IPS DF 6.9 (cell line): ENCODE measurements around the gene FMR1.

Source experiments
- DNase-seq: peaks from one replicate; pipeline ENCODE4 v3.0.0-alpha.2; 2013; ENCODE audit warnings: low read depth, low spot score
- H3K27ac ChIP-seq: one replicate; pipeline ENCODE4 v1.5.1; 2013; ENCODE audit warnings: low read length, control low read depth
- H3K27me3 ChIP-seq: 2 replicates; pipeline ENCODE4 v1.6.1; 2013; ENCODE audit warnings: mild to moderate bottlenecking, low read length; ENCODE audit not compliant: control insufficient read depth, insufficient read depth
- H3K36me3 ChIP-seq: 2 replicates; pipeline ENCODE4 v1.6.1; 2013; ENCODE audit warnings: low read length; ENCODE audit not compliant: control insufficient read depth, insufficient read depth
- H3K4me1 ChIP-seq: 2 replicates; pipeline ENCODE4 v1.6.1; 2013; ENCODE audit warnings: low read length; ENCODE audit not compliant: control insufficient read depth, insufficient read depth
- H3K4me3 ChIP-seq: 2 replicates; pipeline ENCODE4 v1.5.1; 2013; ENCODE audit warnings: mild to moderate bottlenecking, low read length
- H3K9me3 ChIP-seq: 2 replicates; pipeline ENCODE4 v1.6.1; 2013; ENCODE audit warnings: low read length, inconsistent platforms; ENCODE audit not compliant: control insufficient read depth, insufficient read depth
- WGBS: extraction: QIAGEN DNeasy Blood & Tissue Kit; methylation state at CpG from one replicate; pipeline ENCODE4 v1.1.7; 2013; ENCODE audit warnings: mixed read lengths, missing lambda C conversion rate; ENCODE audit not compliant: insufficient read length, insufficient coverage; 5-methylcytosine and 5-hydroxymethylcytosine counted together

FMR1 gene

GRCh38 chrX:147911192-147912022 lies at the start of gene FMR1:
TSS of gene FMR1 (plus strand) at chrX:147911919. CDS start at chrX:147912180, 261 bp downstream.
- Histone ChIP-seq H3K4me1 (no peaks in the 10 kb centered on the region), H3K27ac (no peak within 1 kb of the TSS), H3K27me3 (no peaks in the 10 kb centered on the region), H3K36me3 (no peaks in the 10 kb centered on the region), H3K4me3 (peak within 1 kb of the TSS; percentile 66), H3K9me3 (no peaks in the 10 kb centered on the region)
- no CpG with 5 or more reads among the region's 66 CpGs for WGBS
- peak; percentile 39 for DNase-seq

GRCh38 chrX:147875866-147876596 lies 35.7 kb upstream of the FMR1 start:
- H3K9me3 ChIP-seq = no peaks in the 10 kb centered on the region
- H3K27ac ChIP-seq = no peak overlapping the region
- DNase-seq = no peak
- no peaks in the 10 kb centered on the region for H3K27me3 ChIP-seq
- H3K36me3 ChIP-seq = no peaks in the 10 kb centered on the region
- H3K4me3 ChIP-seq = no peak overlapping the region
- no peaks in the 10 kb centered on the region for H3K4me1 ChIP-seq
- no CpG with 5 or more reads among the region's 7 CpGs for WGBS

GRCh38 chrX:147876849-147877646 lies 34.7 kb upstream of the FMR1 start:
- Histone ChIP-seq H3K27me3 (no peaks in the 10 kb centered on the region), H3K27ac (no peak overlapping the region), H3K9me3 (no peaks in the 10 kb centered on the region), H3K36me3 (no peaks in the 10 kb centered on the region), H3K4me3 (no peak overlapping the region), H3K4me1 (no peaks in the 10 kb centered on the region)
- DNase-seq = no peak
- WGBS = no CpG with 5 or more reads among the region's 4 CpGs

- H3K9me3 ChIP-seq = no peaks in the 10 kb centered on the region
- no peak overlapping the region for H3K27ac ChIP-seq
- WGBS = no CpG with 5 or more reads among the region's 5 CpGs
- no peak for DNase-seq
- no peak overlapping the region for H3K4me3 ChIP-seq
- no peaks in the 10 kb centered on the region for H3K4me1 ChIP-seq
- H3K27me3 ChIP-seq = no peaks in the 10 kb centered on the region
- H3K36me3 ChIP-seq = no peaks in the 10 kb centered on the region
Measured at GRCh38 chrX:147877726-147878125, 34.0 kb upstream of the FMR1 start.

DNA sequence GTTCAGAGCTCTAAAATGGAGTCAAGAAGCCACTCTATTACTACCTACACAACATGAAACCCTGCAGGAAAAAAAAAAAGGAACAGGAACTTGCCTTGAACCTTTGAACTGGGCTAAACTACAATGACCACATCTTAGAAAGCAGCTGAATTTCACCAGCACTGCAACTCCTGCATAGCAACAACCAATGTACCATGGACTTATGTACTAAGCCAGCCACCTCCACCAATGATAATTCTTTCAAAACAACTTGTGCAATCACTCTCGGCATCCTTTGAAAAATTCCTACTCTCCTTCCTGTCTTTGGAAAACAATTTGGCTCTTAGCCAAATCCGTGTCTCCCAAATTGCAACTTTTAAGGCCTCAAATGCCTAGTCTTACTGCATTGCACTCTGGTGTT lies 26.8 kb upstream of the FMR1 start:
- Histone ChIP-seq H3K4me3 (no peak overlapping the region), H3K27ac (no peak overlapping the region), H3K36me3 (no peaks in the 10 kb centered on the region), H3K27me3 (no peaks in the 10 kb centered on the region), H3K4me1 (no peaks in the 10 kb centered on the region), H3K9me3 (no peaks in the 10 kb centered on the region)
- no CpG with 5 or more reads among the region's 2 CpGs for WGBS
- DNase-seq = no peak

DNA sequence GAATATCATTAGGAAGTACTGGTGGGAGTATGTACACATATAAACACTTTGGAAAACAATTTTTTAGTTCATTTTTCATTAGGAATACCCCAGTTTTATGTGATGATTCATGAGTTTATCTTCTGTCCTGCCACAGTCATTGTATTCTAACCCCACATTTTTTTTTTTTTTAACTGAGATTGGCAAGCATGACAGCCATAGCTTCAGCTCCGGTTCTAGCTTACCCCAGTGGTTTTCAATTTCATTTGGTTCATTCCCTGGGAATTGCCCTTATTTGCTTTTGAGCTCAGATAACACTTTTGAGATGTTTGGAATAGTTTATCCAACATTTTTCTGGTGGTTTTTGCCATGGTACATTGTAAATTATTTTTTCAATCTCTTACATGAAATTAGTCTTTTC lies 21.0 kb upstream of the FMR1 start:
- DNase-seq = no peak
- H3K27me3 ChIP-seq = no peaks in the 10 kb centered on the region
- H3K36me3 ChIP-seq = no peaks in the 10 kb centered on the region
- no peak overlapping the region for H3K27ac ChIP-seq
- no peaks in the 10 kb centered on the region for H3K4me1 ChIP-seq
- WGBS = no CpG with 5 or more reads among the region's 1 CpG
- H3K9me3 ChIP-seq = no peaks in the 10 kb centered on the region
- no peak overlapping the region for H3K4me3 ChIP-seq

- DNase-seq = no peak
- WGBS = no CpG with 5 or more reads among the region's 1 CpG
Measured at GRCh38 chrX:147891896-147892295, 19.8 kb upstream of the FMR1 start.

DNA sequence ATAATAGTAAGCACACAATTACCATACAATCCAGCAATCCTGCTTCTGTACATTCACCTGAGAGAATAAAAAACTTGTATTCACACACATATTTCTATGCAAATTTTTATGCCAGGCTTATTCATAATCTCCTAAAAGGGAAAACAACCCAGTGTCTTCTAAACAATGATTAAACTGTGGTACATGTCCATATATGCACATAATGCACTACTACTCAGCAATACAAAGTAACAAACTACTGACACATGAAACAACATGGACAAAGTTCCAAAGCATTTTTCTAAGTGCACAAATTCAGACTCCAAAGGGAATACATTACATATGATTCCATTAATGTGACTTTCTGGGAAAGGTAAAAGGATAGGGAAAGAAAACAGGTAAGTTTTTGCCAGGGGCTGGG lies 18.0 kb upstream of the FMR1 start:
- Histone ChIP-seq H3K4me3 (no peak overlapping the region), H3K27ac (no peak overlapping the region), H3K27me3 (no peaks in the 10 kb centered on the region), H3K9me3 (no peaks in the 10 kb centered on the region), H3K4me1 (no peaks in the 10 kb centered on the region), H3K36me3 (no peaks in the 10 kb centered on the region)
- no peak for DNase-seq

More at GRCh38 chrX:147891896-147892295, 19.8 kb upstream of the FMR1 start:
- no peaks in the 10 kb centered on the region for H3K36me3 ChIP-seq
- no peak overlapping the region for H3K27ac ChIP-seq
- H3K4me1 ChIP-seq = no peaks in the 10 kb centered on the region
- no peaks in the 10 kb centered on the region for H3K9me3 ChIP-seq
- no peaks in the 10 kb centered on the region for H3K27me3 ChIP-seq
- H3K4me3 ChIP-seq = no peak overlapping the region

- WGBS = 100% methylated on average over 1 of the region's 4 CpGs
- no peak overlapping the region for H3K27ac ChIP-seq
- no peaks in the 10 kb centered on the region for H3K27me3 ChIP-seq
- DNase-seq = no peak
- H3K4me3 ChIP-seq = no peak overlapping the region
- no peaks in the 10 kb centered on the region for H3K36me3 ChIP-seq
- no peaks in the 10 kb centered on the region for H3K4me1 ChIP-seq
- no peaks in the 10 kb centered on the region for H3K9me3 ChIP-seq
Measured at GRCh38 chrX:147894366-147894963, 17.3 kb upstream of the FMR1 start.

DNA sequence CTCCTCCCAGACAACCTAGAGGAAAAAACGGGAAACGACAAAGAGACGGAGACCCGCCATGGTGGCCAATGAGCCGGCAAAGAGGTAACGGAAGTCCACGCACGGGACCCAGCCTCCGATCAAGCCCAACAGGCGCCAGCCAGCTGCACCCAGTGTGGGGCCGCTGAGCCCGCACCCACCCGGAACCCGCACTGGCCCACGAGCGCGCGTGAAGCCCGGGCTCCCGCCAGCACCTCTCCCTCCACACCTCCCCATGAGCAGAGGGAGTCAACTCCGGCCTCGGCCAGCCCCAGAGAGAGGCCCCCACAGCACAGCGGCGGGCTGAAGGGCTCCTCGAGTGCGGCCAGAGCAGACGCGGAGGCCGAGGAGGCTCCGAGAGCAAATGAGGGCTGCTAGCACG lies 14.6 kb upstream of the FMR1 start:
- Histone ChIP-seq H3K27ac (no peak overlapping the region), H3K4me1 (no peaks in the 10 kb centered on the region), H3K4me3 (no peak overlapping the region), H3K27me3 (no peaks in the 10 kb centered on the region), H3K9me3 (no peaks in the 10 kb centered on the region), H3K36me3 (no peaks in the 10 kb centered on the region)
- DNase-seq = no peak
- no CpG with 5 or more reads among the region's 31 CpGs for WGBS
